Smooth muscle cell of trachea (primary cell): Measurements from ENCODE around the gene ASZ1. TPM values are rescaled to one million over a fixed set of nuclear protein-coding genes. Genes with fewer than 3 reads are reported as not detected.

Experiments
- total RNA-seq: library from RNA; depleted of rRNA; stranded (reverse); fragments of >200 nt; gene quantifications from 2 replicates; pipeline ENCODE4 v1.2.1, GENCODE V29; 2014

ASZ1 gene
- total RNA-seq = not detected in 2 replicates

GRCh38 chr7:117427258-117427701 lies at the start of gene ASZ1:
TSS of gene ASZ1 (minus strand) at chr7:117427493. CDS start at chr7:117427460, 33 bp downstream.

GRCh38 chr7:117322741-117323304 lies 104.5 kb downstream of the ASZ1 start, which contains the start of gene WNT2:
TSS of gene WNT2 (minus strand) at chr7:117323058. CDS start at chr7:117322989, 69 bp downstream.

Other genes starting within 250 kb of the ASZ1 start
- gene WNT2, start 104.4 kb downstream of the ASZ1 start, total RNA-seq = under 0.01 and 1.3 TPM in 2 replicates
- gene CFTR, start 52.5 kb upstream of the ASZ1 start, total RNA-seq = not detected in 2 replicates